HL-60 (cell line): ENCODE data around the gene TMEM40.

Experiments
- DNase-seq, 2 experiments: peaks; one replicate each; pipeline ENCODE4 v3.0.0-alpha.2; 2010 to 2020; ENCODE audit warnings: low read depth in 1 of 2, low spot score in 1 of 2
- H3K27ac ChIP-seq: fragments of 250-450 bp; sonication (Bioruptor Pico); replicated peaks from 2 replicates; pipeline ENCODE4 v1.5.1; 2020; ENCODE audit warnings: mild to moderate bottlenecking, moderate library complexity
- H3K27me3 ChIP-seq: fragments of 250-450 bp; sonication (Bioruptor Pico); 2 replicates; pipeline ENCODE4 v1.5.1; 2021; ENCODE audit warnings: mild to moderate bottlenecking, moderate library complexity; ENCODE audit not compliant: insufficient read depth, poor library complexity, severe bottlenecking
- H3K4me3 ChIP-seq: replicated peaks from 2 replicates; pipeline ENCODE4 v1.5.1; 2011; ENCODE audit warnings: mild to moderate bottlenecking, control low read depth, low read length; ENCODE audit not compliant: insufficient read depth
- GABPA ChIP-seq: IDR thresholded peaks from 2 replicates; pipeline ENCODE4 v1.6.1; 2012; ENCODE audit warnings: low read depth
- POLR2AphosphoS5 ChIP-seq: IDR thresholded peaks from 2 replicates; pipeline ENCODE4 v1.6.1; 2012; ENCODE audit warnings: low read depth
- SPI1 ChIP-seq: IDR thresholded peaks from 2 replicates; pipeline ENCODE4 v1.6.1; 2012; ENCODE audit warnings: low read depth, mild to moderate bottlenecking, borderline replicate concordance
- TF ChIP-seq, protein P1 (sequence below): IDR thresholded peaks from one replicate; pipeline ENCODE4 v1.5.1; 2011; ENCODE audit warnings: low read length, control low read depth, inconsistent platforms; ENCODE audit not compliant: insufficient read depth
- TF ChIP-seq, protein P2 (sequence below): IDR thresholded peaks from 2 replicates; pipeline ENCODE4 v1.6.1; 2012; ENCODE audit warnings: low read depth; ENCODE audit not compliant: insufficient replicate concordance

The TMEM40 gene

DNA sequence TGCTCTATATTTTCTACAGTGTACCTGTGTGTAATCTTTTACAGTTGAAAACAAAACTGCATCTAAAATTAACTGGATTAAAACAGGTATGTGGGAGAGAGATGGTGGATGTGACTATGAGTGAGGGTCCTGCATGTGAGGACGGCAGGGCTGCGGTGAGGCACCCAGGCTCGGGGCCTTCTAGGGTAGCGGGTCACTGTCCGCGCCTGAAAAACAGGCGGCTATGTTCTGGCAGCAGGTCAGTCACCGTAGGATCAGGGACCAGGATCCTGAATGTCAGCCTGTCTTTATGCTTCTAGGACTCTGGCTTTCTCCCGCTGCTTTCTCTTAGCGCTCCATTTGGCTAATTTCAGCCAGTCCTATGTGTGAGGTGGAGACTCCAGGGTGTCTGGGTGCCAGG is 12.6 kb downstream of the TMEM40 start:
- H3K27ac ChIP-seq = no peak overlapping the region
- H3K4me3 ChIP-seq = no peak overlapping the region
- TF ChIP-seq SPI1 = no peak
- no peak for TF ChIP-seq GABPA
- no peak for TF ChIP-seq POLR2AphosphoS5
- TF ChIP-seq, protein P1, sequence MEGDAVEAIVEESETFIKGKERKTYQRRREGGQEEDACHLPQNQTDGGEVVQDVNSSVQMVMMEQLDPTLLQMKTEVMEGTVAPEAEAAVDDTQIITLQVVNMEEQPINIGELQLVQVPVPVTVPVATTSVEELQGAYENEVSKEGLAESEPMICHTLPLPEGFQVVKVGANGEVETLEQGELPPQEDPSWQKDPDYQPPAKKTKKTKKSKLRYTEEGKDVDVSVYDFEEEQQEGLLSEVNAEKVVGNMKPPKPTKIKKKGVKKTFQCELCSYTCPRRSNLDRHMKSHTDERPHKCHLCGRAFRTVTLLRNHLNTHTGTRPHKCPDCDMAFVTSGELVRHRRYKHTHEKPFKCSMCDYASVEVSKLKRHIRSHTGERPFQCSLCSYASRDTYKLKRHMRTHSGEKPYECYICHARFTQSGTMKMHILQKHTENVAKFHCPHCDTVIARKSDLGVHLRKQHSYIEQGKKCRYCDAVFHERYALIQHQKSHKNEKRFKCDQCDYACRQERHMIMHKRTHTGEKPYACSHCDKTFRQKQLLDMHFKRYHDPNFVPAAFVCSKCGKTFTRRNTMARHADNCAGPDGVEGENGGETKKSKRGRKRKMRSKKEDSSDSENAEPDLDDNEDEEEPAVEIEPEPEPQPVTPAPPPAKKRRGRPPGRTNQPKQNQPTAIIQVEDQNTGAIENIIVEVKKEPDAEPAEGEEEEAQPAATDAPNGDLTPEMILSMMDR = no peak
- TF ChIP-seq, protein P2, sequence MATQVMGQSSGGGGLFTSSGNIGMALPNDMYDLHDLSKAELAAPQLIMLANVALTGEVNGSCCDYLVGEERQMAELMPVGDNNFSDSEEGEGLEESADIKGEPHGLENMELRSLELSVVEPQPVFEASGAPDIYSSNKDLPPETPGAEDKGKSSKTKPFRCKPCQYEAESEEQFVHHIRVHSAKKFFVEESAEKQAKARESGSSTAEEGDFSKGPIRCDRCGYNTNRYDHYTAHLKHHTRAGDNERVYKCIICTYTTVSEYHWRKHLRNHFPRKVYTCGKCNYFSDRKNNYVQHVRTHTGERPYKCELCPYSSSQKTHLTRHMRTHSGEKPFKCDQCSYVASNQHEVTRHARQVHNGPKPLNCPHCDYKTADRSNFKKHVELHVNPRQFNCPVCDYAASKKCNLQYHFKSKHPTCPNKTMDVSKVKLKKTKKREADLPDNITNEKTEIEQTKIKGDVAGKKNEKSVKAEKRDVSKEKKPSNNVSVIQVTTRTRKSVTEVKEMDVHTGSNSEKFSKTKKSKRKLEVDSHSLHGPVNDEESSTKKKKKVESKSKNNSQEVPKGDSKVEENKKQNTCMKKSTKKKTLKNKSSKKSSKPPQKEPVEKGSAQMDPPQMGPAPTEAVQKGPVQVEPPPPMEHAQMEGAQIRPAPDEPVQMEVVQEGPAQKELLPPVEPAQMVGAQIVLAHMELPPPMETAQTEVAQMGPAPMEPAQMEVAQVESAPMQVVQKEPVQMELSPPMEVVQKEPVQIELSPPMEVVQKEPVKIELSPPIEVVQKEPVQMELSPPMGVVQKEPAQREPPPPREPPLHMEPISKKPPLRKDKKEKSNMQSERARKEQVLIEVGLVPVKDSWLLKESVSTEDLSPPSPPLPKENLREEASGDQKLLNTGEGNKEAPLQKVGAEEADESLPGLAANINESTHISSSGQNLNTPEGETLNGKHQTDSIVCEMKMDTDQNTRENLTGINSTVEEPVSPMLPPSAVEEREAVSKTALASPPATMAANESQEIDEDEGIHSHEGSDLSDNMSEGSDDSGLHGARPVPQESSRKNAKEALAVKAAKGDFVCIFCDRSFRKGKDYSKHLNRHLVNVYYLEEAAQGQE = no peak
- DNase-seq = no peak
- no peaks in the 10 kb centered on the region for H3K27me3 ChIP-seq

DNA sequence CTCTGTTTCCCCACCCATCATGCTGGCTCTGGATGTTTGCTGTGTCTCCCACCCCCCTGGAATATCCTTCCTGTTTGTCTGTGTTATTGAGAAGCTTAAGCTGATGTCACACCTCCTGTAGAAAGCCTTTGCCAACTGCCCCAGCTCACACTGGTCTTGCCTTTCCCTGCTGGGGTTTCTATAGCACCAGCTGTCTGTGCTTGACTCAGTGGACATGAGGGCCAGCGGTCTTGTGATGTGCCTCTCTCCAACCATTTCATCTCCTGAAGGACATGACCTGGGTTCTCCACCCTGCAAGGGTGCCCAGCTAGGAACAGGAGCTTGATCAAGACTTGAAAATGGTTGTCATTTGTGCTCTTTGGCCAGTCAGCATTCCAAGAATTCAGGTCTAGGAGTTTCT is 14.7 kb downstream of the TMEM40 start:
- Histone ChIP-seq H3K4me3 (no peak overlapping the region), H3K27me3 (no peaks in the 10 kb centered on the region), H3K27ac (no peak overlapping the region)
- no peak for DNase-seq
- TF ChIP-seq, protein P2 = no peak
- TF ChIP-seq SPI1 = no peak
- TF ChIP-seq POLR2AphosphoS5 = no peak
- TF ChIP-seq, protein P1 = no peak
- TF ChIP-seq GABPA = no peak

DNA sequence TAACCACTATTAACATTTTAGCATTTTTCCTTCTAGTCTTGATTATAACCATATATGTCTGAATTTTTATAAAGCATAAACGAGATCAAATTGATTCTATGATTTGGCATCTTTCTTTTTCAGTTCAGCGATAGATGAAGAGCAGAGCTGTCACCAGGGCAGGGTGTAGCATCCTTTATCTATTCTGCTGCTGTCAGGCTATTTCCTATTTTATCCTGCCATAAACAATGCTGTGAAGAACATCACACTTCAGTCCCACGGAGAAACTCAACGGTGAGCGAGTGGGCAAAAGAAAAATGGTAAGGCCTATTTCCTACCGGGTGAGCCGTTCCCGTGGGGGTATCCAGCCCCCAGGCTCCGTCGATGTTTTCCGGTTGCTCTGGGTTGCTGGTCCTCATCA is 15.5 kb downstream of the TMEM40 start:
- TF ChIP-seq, protein P1 = no peak
- TF ChIP-seq GABPA = no peak
- no peak for TF ChIP-seq POLR2AphosphoS5
- TF ChIP-seq, protein P2 = no peak
- TF ChIP-seq SPI1 = no peak
- H3K4me3 ChIP-seq = no peak overlapping the region
- H3K27me3 ChIP-seq = no peaks in the 10 kb centered on the region
- H3K27ac ChIP-seq = no peak overlapping the region
- DNase-seq = no peak
